Left hindlimb (tissue), 1 donor: ENCODE measurements around the gene TGM1.

ENCODE experiments used
- DNase-seq: peaks from one replicate; pipeline ENCODE4 v3.0.0-alpha.2; 2018

Gene TGM1

GRCh38 chr14:24262821-24263733 lies at the start of gene TGM1:
TSS of gene TGM1 (minus strand) at chr14:24263177. CDS start at chr14:24262352, 825 bp downstream.
- DNase-seq = no peak

GRCh38 chr14:24311837-24312615 lies 49.0 kb upstream of the TGM1 start:
- DNase-seq = no peak

- peak; percentile 87 for DNase-seq
Observed at GRCh38 chr14:24310646-24311604, 47.9 kb upstream of the TGM1 start, which contains the start of gene LTB4R. TSS of gene LTB4R (plus strand) at chr14:24311502. CDS start at chr14:24315652, 4,150 bp downstream.

- no peak for DNase-seq
Observed at GRCh38 chr14:24310265-24310645, 47.3 kb upstream of the TGM1 start.

- DNase-seq = no peak
Observed at GRCh38 chr14:24309538-24310264, 46.7 kb upstream of the TGM1 start, which contains the start of gene LTB4R2. TSS of gene LTB4R2 (plus strand) at chr14:24310140. CDS start at chr14:24310665, 525 bp downstream.

- DNase-seq = no peak
Observed at GRCh38 chr14:24308342-24309124, 45.6 kb upstream of the TGM1 start.

- DNase-seq = no peak
Observed at GRCh38 chr14:24307575-24308341, 44.8 kb upstream of the TGM1 start, which contains the start of gene CIDEB. TSS of gene CIDEB (minus strand) at chr14:24307977. CDS start at chr14:24307858, 119 bp downstream.

- no peak for DNase-seq
Observed at GRCh38 chr14:24307156-24307574, 44.2 kb upstream of the TGM1 start.

- no peak for DNase-seq
Observed at GRCh38 chr14:24304019-24304387, 41.0 kb upstream of the TGM1 start.

GRCh38 chr14:24300326-24300980 lies 37.5 kb upstream of the TGM1 start:
- no peak for DNase-seq

GRCh38 chr14:24299255-24300191 lies 36.5 kb upstream of the TGM1 start, which contains the start of the genes DHRS1 and NOP9:
TSS of gene DHRS1 (minus strand) at chr14:24299780. CDS start at chr14:24299106, 674 bp downstream.
TSS of gene NOP9 (plus strand) at chr14:24299850. CDS start at chr14:24299955, 105 bp downstream.
- peak; percentile 93 for DNase-seq

- DNase-seq = no peak
Observed at GRCh38 chr14:24298892-24299254, 35.9 kb upstream of the TGM1 start.

GRCh38 chr14:24297190-24297964 lies 34.4 kb upstream of the TGM1 start:
- no peak for DNase-seq

- DNase-seq = peak; percentile 68
Observed at GRCh38 chr14:24296341-24297157, 33.6 kb upstream of the TGM1 start.

- DNase-seq = no peak
Observed at GRCh38 chr14:24293525-24293924, 30.5 kb upstream of the TGM1 start.

GRCh38 chr14:24292118-24292807 lies 29.3 kb upstream of the TGM1 start:
- no peak for DNase-seq
